Measurements from ENCODE around the gene OR14A2. TPM values are rescaled to one million over a fixed set of nuclear protein-coding genes. Genes with fewer than 3 reads are reported as not detected.

Gene OR14A2
- polyA plus RNA-seq, 3 donors, result not detected

- Histone ChIP-seq H3K27me3 (ENCODE audit: control insufficient read depth in 2 of 2, insufficient read depth in 2 of 2, low read length in 2 of 2) (no peaks in the 10 kb centered on the region), H2AFZ (ENCODE audit: insufficient read depth, low read depth, low read length, poor library complexity, severe bottlenecking) (no peak overlapping the region), H3K27ac (ENCODE audit: low read depth in 1 of 2, low read length in 2 of 2) (no peak overlapping the region), H3K9ac (ENCODE audit: insufficient read depth, low read length, poor library complexity, severe bottlenecking) (no peak overlapping the region), H3K79me2 (ENCODE audit: insufficient read depth, low read length) (no peaks in the 10 kb centered on the region), H3K4me3 (replicated peaks in 1 of 3; ENCODE audit: low read depth in 2 of 3, low read length in 3 of 3) (no peak overlapping the region), H3K9me3 (replicated peaks in 1 of 2; ENCODE audit: control insufficient read depth in 1 of 2, insufficient read depth in 1 of 2, low read length in 2 of 2) (peaks cover 14 to 15% of the 10 kb centered on the region in 2 donors), H4K20me1 (ENCODE audit: insufficient read depth, low read length) (no peaks in the 10 kb centered on the region), H3K4me2 (replicated peaks; ENCODE audit: extremely low read depth, low read length, poor library complexity, severe bottlenecking) (no peak overlapping the region), H3K36me3 (replicated peaks in 1 of 2; ENCODE audit: control insufficient read depth in 1 of 2, insufficient read depth in 2 of 2, low read length in 2 of 2) (no peaks in the 10 kb centered on the region), H3K4me1 (ENCODE audit: control insufficient read depth in 1 of 2, insufficient read depth in 2 of 2, low read length in 2 of 2) (no peaks in the 10 kb centered on the region)
- Mint-ChIP-seq H3K27ac (no peak overlapping the region), H3K9me3 (peaks cover 0 to 16% (median 8%) of the 10 kb centered on the region in 7 donors), H3K27me3 (ENCODE audit: low read depth in 3 of 3) (no peaks in the 10 kb centered on the region), H3K4me1 (no peaks in the 10 kb centered on the region), H3K4me3 (no peak overlapping the region), H3K36me3 (no peaks in the 10 kb centered on the region)
- WGBS (ENCODE audit: insufficient coverage), result 94% methylated on average over 1 of the region's 1 CpG
- no peak for DNase-seq
- intact Hi-C loops (cut with micrococcal nuclease), result no loop called here
- no peak for TF ChIP-seq CTCF (IDR thresholded peaks at IDR 0.05)
Observed at GRCh38 chr1:247749870-247750269, 1.9 kb upstream of the OR14A2 start.

- H3K9me3 Mint-ChIP-seq, result peaks cover 0 to 20% (median 8%) of the 10 kb centered on the region in 7 donors
- DNase-seq, result no peak
- H3K9ac ChIP-seq (ENCODE audit: insufficient read depth, low read length, poor library complexity, severe bottlenecking), result no peak overlapping the region
- WGBS (ENCODE audit: insufficient coverage), result 100% methylated on average over 4 of the region's 7 CpGs
- no peak overlapping the region for H3K4me2 ChIP-seq (replicated peaks; ENCODE audit: extremely low read depth, low read length, poor library complexity, severe bottlenecking)
- intact Hi-C loops (cut with micrococcal nuclease), result no loop called here
- no peaks in the 10 kb centered on the region for H4K20me1 ChIP-seq (ENCODE audit: insufficient read depth, low read length)
- H3K4me1 Mint-ChIP-seq, result no peaks in the 10 kb centered on the region
- peaks cover 14 to 15% of the 10 kb centered on the region in 2 donors for H3K9me3 ChIP-seq (replicated peaks in 1 of 2; ENCODE audit: control insufficient read depth in 1 of 2, insufficient read depth in 1 of 2, low read length in 2 of 2)
- no peaks in the 10 kb centered on the region for H3K36me3 ChIP-seq (replicated peaks in 1 of 2; ENCODE audit: control insufficient read depth in 1 of 2, insufficient read depth in 2 of 2, low read length in 2 of 2)
- no peaks in the 10 kb centered on the region for H3K79me2 ChIP-seq (ENCODE audit: insufficient read depth, low read length)
- no peak overlapping the region for H3K27ac Mint-ChIP-seq
- no peak overlapping the region for H3K27ac ChIP-seq (ENCODE audit: low read depth in 1 of 2, low read length in 2 of 2)
- no peak overlapping the region for H3K4me3 ChIP-seq (replicated peaks in 1 of 3; ENCODE audit: low read depth in 2 of 3, low read length in 3 of 3)
- no peak overlapping the region for H2AFZ ChIP-seq (ENCODE audit: insufficient read depth, low read depth, low read length, poor library complexity, severe bottlenecking)
- no peak overlapping the region for H3K4me3 Mint-ChIP-seq
- H3K27me3 ChIP-seq (ENCODE audit: control insufficient read depth in 2 of 2, insufficient read depth in 2 of 2, low read length in 2 of 2), result no peaks in the 10 kb centered on the region
- H3K36me3 Mint-ChIP-seq, result no peaks in the 10 kb centered on the region
- H3K4me1 ChIP-seq (ENCODE audit: control insufficient read depth in 1 of 2, insufficient read depth in 2 of 2, low read length in 2 of 2), result no peaks in the 10 kb centered on the region
- TF ChIP-seq CTCF (IDR thresholded peaks at IDR 0.05), result no peak
- H3K27me3 Mint-ChIP-seq (ENCODE audit: low read depth in 3 of 3), result no peaks in the 10 kb centered on the region
Observed at GRCh38 chr1:247747616-247748015, 325 bp downstream of the OR14A2 start.
